Measurements from ENCODE around the gene NXPE3. TPM values are rescaled to one million over a fixed set of nuclear protein-coding genes. Genes with fewer than 3 reads are reported as not detected.
A peak's percentile ranks its signal among the peaks of the same experiment; 100 is the strongest.

Gene NXPE3
- total RNA-seq, 2 donors from 2014 or later = 14.9 to 20.6 TPM

- H3K9me3 Mint-ChIP-seq = no peaks in the 10 kb centered on the region
- ATAC-seq (peak in 1 of 2 donors; percentile 60), DNase-seq (ENCODE audit: low spot score) (no peak)
- no peak overlapping the region for H3K27ac Mint-ChIP-seq
- no peaks in the 10 kb centered on the region for H3K36me3 Mint-ChIP-seq
- no peaks in the 10 kb centered on the region for H3K27me3 Mint-ChIP-seq
- H3K4me1 Mint-ChIP-seq (ENCODE audit: low read depth in 2 of 2) = peaks cover 0 to 6% of the 10 kb centered on the region in 2 donors
- H3K4me3 Mint-ChIP-seq = no peak overlapping the region
Observed at GRCh38 chr3:101868534-101869464, 89.8 kb downstream of the NXPE3 start.

- no peak for ATAC-seq
- no peak overlapping the region for H3K4me3 Mint-ChIP-seq
- no peaks in the 10 kb centered on the region for H3K9me3 Mint-ChIP-seq
- DNase-seq (ENCODE audit: low spot score) = no peak
- H3K36me3 Mint-ChIP-seq = no peaks in the 10 kb centered on the region
- H3K4me1 Mint-ChIP-seq (ENCODE audit: low read depth in 2 of 2) = peaks cover 0 to 6% of the 10 kb centered on the region in 2 donors
- H3K27me3 Mint-ChIP-seq = no peaks in the 10 kb centered on the region
- no peak overlapping the region for H3K27ac Mint-ChIP-seq
Observed at GRCh38 chr3:101870138-101870537, 91.1 kb downstream of the NXPE3 start.

DNA sequence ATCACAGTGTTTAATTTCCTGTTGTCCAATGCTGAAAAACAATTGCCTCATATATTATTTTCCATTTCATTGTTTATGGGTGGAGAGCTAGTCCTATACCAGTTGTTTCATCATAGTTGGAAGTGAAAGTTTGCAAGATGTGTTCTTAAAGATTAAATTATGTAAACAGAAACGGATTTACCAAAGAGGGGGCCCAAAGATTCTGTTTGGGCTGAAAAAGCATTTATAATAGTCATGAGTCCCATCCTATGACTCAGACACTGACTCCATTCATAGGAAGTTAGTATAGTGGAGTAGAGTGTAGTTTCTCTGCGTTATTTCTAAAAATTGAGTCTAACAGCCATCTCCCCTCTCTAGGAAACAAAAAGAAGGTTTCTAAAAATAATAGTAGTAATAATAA is 94.6 kb downstream of the NXPE3 start:
- H3K27ac Mint-ChIP-seq = peak overlapping the region in 1 of 2 donors; percentile 46
- H3K9me3 Mint-ChIP-seq = no peaks in the 10 kb centered on the region
- DNase-seq (ENCODE audit: low spot score) (no peak), ATAC-seq (no peak)
- H3K4me1 Mint-ChIP-seq (ENCODE audit: low read depth in 2 of 2) = peaks cover 0 to 6% of the 10 kb centered on the region in 2 donors
- peaks cover 0 to 2% of the 10 kb centered on the region in 2 donors for H3K27me3 Mint-ChIP-seq
- H3K36me3 Mint-ChIP-seq = no peaks in the 10 kb centered on the region
- no peak overlapping the region for H3K4me3 Mint-ChIP-seq

DNA sequence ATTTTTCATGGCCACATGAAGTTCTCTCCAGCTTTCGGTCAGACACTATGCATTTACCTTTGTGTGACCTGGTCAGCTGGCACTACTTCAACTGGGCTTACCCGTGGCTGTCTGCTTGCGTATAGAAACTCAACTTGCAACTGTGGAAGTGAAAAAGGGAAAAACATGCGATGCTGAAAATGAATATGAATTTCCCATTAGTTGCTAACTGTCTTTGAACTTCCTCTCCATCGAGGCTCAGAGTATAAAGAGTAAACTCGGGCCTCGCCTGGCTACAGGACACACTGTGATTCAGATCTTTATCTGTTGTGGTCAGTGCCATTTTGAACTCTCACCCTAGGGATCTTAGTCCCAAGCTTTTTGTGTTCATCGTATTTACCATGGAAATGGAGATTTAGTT is 97.1 kb downstream of the NXPE3 start:
- Mint-ChIP-seq H3K4me1 (ENCODE audit: low read depth in 2 of 2) (peaks cover 0 to 8% of the 10 kb centered on the region in 2 donors), H3K27me3 (peaks cover 5 to 8% of the 10 kb centered on the region in 2 donors), H3K4me3 (no peak overlapping the region), H3K36me3 (no peaks in the 10 kb centered on the region), H3K27ac (no peak overlapping the region), H3K9me3 (no peaks in the 10 kb centered on the region)
- ATAC-seq = no peak
- DNase-seq (ENCODE audit: low spot score) = no peak

Other genes with a start within 250 kb of the NXPE3 start
- 10 to 100 TPM; 29.7 to 43.5 TPM for gene TRMT10C, start 217.3 kb upstream of the NXPE3 start, total RNA-seq
- 100 to 1,000 TPM; 132 to 134 TPM for gene PCNP, start 205.0 kb upstream of the NXPE3 start, total RNA-seq
- gene ZBTB11, start 102.1 kb upstream of the NXPE3 start, total RNA-seq = 10 to 100 TPM; 27.7 to 35.8 TPM
- 100 to 1,000 TPM; 677 to 822 TPM for gene RPL24, start 92.5 kb upstream of the NXPE3 start, total RNA-seq
- gene CEP97, start 54.6 kb upstream of the NXPE3 start, total RNA-seq = 10 to 100 TPM; 16.4 to 25.6 TPM
- gene NFKBIZ, start 70.3 kb downstream of the NXPE3 start, total RNA-seq = 100 to 1,000 TPM; 314 to 418 TPM

All from natural killer cell treated with Interleukin-12 subunit alpha and Interleukin-12 subunit beta and Interleukin-15 and Interleukin-18, amount 100 ng/mL, for 72 hours (primary cell).